ENCODE measurements around the gene HCK.

The HCK gene

GRCh38 chr20:32069711-32070110 is 17.7 kb downstream of the HCK start:
- Mint-ChIP-seq H3K4me1 (no peaks in the 10 kb centered on the region), H3K4me3 (no peak overlapping the region), H3K36me3 (no peaks in the 10 kb centered on the region), H3K9me3 (no peaks in the 10 kb centered on the region), H3K27me3 (peaks cover 2% of the 10 kb centered on the region), H3K27ac (no peak overlapping the region)

DNA sequence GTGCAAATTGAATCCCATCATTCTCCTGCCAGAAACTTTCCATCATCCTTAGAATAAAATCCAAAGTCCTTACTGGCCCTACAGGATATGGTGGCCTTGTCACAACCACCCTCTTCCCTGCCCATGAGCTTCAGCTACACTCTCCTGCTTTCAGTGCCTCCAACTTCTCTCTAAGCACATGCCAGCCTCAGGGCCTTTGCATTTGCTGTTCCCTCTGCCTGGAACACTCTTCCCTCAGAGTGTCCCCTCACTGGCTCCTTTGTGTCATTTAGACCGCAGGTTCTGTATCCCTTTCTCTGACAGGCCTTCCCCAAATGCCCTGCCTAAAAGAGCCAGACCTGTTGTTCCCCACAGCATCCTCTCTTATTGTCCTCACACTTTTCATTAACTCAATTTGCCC is 18.2 kb downstream of the HCK start:
- no peaks in the 10 kb centered on the region for H3K9me3 Mint-ChIP-seq
- peaks cover 2% of the 10 kb centered on the region for H3K27me3 Mint-ChIP-seq
- no peaks in the 10 kb centered on the region for H3K36me3 Mint-ChIP-seq
- H3K4me3 Mint-ChIP-seq, result no peak overlapping the region
- H3K4me1 Mint-ChIP-seq, result no peaks in the 10 kb centered on the region
- H3K27ac Mint-ChIP-seq, result no peak overlapping the region

DNA sequence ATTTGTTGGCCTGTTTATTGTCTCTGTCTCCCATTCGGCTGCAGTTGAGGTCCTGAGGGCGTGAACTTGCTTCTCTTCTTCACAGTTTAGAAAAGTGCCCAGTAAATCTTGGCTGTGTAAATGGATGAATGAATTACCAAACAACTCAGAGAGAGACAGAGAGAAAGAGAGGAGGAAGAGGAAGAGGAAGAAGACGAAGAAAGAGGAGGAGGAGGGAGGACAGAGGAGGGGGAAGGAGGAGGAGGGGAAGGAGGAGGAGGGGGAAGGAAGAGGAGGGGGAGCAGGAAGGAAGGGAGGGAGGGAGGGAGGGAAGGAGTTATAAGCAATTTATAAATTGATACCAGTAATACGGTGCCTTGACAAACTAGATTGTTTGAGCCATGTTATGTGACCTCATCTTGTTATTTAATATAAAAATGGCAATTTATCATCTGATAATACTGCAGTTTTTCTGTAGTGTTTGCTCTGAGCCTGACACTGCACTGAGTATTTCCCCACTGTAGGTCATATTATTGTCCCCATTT is 18.7 kb downstream of the HCK start:
- no peaks in the 10 kb centered on the region for H3K9me3 Mint-ChIP-seq
- H3K4me1 Mint-ChIP-seq, result no peaks in the 10 kb centered on the region
- no peak overlapping the region for H3K4me3 Mint-ChIP-seq
- H3K36me3 Mint-ChIP-seq, result no peaks in the 10 kb centered on the region
- H3K27ac Mint-ChIP-seq, result no peak overlapping the region
- H3K27me3 Mint-ChIP-seq, result peaks cover 2% of the 10 kb centered on the region

DNA sequence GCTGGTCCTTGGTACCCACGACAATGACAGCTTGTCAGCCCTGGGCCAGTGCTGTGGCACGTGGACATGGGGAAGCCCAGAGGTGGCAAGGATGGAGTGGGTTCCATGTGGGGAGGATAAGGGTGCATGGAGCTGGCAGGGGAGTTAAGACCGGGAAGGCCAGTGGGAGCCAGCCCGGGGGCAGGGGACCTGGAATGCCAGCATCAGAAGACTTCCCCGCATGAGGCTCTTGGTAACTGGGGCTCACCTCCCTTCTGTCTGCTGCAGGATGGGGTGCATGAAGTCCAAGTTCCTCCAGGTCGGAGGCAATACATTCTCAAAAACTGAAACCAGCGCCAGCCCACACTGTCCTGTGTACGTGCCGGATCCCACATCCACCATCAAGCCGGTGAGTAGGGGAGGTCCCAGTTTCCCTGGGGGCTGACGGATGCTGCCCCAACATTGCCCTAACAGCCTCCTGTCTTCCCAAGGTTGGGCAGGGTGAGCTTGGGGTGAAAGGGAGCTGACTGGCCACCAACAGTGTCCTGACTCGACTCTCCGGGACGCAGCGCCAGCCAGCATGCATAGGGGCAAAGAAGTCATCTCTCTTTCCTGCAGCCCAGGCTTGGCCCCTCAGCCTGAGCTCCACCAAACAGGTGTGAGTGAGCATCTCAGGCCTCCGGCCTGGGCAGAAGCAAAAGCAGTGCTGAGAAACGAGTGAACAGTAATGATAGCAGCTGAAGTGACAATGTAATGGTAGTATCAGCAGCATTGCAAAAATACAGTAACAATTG is 19.5 kb downstream of the HCK start:
- no peaks in the 10 kb centered on the region for H3K4me1 Mint-ChIP-seq
- no peaks in the 10 kb centered on the region for H3K36me3 Mint-ChIP-seq
- H3K4me3 Mint-ChIP-seq, result no peak overlapping the region
- H3K9me3 Mint-ChIP-seq, result no peaks in the 10 kb centered on the region
- H3K27ac Mint-ChIP-seq, result no peak overlapping the region
- peaks cover 2% of the 10 kb centered on the region for H3K27me3 Mint-ChIP-seq

- H3K27me3 Mint-ChIP-seq, result peaks cover under 1% of the 10 kb centered on the region
- H3K9me3 Mint-ChIP-seq, result no peaks in the 10 kb centered on the region
- H3K4me3 Mint-ChIP-seq, result no peak overlapping the region
- no peak overlapping the region for H3K27ac Mint-ChIP-seq
- no peaks in the 10 kb centered on the region for H3K36me3 Mint-ChIP-seq
- no peaks in the 10 kb centered on the region for H3K4me1 Mint-ChIP-seq
Observed at GRCh38 chr20:32072168-32072750, 20.2 kb downstream of the HCK start.

DNA sequence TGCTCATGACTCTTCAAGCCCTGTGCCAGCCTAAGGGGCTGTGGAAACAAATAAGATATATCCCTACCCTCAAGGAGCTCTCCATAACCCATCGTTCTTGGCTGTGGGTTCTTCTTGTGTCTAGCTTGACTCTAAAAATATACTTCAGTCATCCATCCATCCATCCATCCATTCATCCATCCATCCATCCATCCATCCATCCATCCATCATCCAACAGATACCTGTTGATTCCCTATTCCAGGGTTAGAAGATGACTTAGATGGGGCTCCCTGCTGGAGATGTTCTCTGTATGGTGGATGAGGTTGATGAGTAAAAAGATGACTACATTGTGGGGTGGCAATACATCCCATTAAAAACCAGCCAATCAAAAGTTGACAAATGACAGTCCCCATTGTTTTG is 23.5 kb downstream of the HCK start:
- H3K4me1 Mint-ChIP-seq, result no peaks in the 10 kb centered on the region
- no peak overlapping the region for H3K4me3 Mint-ChIP-seq
- H3K36me3 Mint-ChIP-seq, result no peaks in the 10 kb centered on the region
- H3K27me3 Mint-ChIP-seq, result peaks cover 1% of the 10 kb centered on the region
- no peak overlapping the region for H3K27ac Mint-ChIP-seq
- no peaks in the 10 kb centered on the region for H3K9me3 Mint-ChIP-seq

DNA sequence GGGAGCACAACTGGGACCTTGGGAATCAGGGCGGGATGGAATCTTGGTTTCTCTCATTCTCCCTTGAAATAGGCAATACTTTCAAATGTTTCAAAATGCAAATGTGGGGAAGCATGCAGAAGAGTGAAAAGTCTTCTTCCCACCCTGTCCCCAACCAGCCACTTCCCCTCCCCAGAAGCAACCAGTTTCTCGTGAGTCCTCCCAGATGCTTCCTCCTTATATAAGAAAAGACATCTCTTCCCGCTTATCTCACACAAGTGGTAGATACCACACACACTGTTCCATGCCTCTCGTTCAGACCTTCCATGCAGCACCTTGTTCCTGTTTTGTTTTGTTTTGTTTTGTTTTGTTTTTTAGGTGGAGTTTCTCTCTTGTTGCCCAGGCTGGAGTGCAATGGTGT is 25.1 kb downstream of the HCK start:
- Mint-ChIP-seq H3K4me3 (no peak overlapping the region), H3K27ac (no peak overlapping the region), H3K9me3 (no peaks in the 10 kb centered on the region), H3K36me3 (no peaks in the 10 kb centered on the region), H3K27me3 (peaks cover 1% of the 10 kb centered on the region), H3K4me1 (no peaks in the 10 kb centered on the region)

GRCh38 chr20:32078322-32078721 is 26.3 kb downstream of the HCK start:
- no peak overlapping the region for H3K27ac Mint-ChIP-seq
- H3K4me3 Mint-ChIP-seq, result no peak overlapping the region
- peaks cover 1% of the 10 kb centered on the region for H3K27me3 Mint-ChIP-seq
- H3K9me3 Mint-ChIP-seq, result no peaks in the 10 kb centered on the region
- H3K36me3 Mint-ChIP-seq, result no peaks in the 10 kb centered on the region
- no peaks in the 10 kb centered on the region for H3K4me1 Mint-ChIP-seq

DNA sequence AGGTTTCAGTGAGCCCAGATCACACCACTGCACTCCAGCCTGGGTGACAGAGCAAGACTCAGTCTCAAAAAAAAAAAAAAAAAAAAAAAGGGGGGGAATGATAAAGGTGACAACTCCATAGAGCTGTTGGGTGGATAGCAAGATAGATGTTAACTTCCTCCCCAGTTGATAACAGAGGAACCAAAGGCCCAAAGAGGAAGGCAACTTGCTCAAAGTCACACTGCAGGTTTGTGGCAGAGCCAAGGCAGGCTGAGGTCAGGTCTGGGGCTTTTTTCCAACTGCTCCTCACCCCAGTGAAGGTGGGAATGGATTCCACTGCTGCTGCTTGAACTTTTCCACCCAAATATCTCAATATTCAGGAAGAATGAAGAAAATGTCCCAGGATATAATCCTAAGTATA is 26.7 kb downstream of the HCK start:
- H3K4me1 Mint-ChIP-seq, result no peaks in the 10 kb centered on the region
- no peak overlapping the region for H3K4me3 Mint-ChIP-seq
- H3K27ac Mint-ChIP-seq, result no peak overlapping the region
- no peaks in the 10 kb centered on the region for H3K9me3 Mint-ChIP-seq
- H3K36me3 Mint-ChIP-seq, result no peaks in the 10 kb centered on the region
- H3K27me3 Mint-ChIP-seq, result peaks cover 1% of the 10 kb centered on the region

GRCh38 chr20:32079655-32080109 is 27.6 kb downstream of the HCK start:
- Mint-ChIP-seq H3K27me3 (peaks cover 1% of the 10 kb centered on the region), H3K9me3 (no peaks in the 10 kb centered on the region), H3K4me3 (no peak overlapping the region), H3K4me1 (no peaks in the 10 kb centered on the region), H3K36me3 (no peaks in the 10 kb centered on the region), H3K27ac (no peak overlapping the region)

- H3K36me3 Mint-ChIP-seq, result no peaks in the 10 kb centered on the region
- H3K4me3 Mint-ChIP-seq, result no peak overlapping the region
- no peaks in the 10 kb centered on the region for H3K4me1 Mint-ChIP-seq
- H3K9me3 Mint-ChIP-seq, result no peaks in the 10 kb centered on the region
- H3K27ac Mint-ChIP-seq, result no peak overlapping the region
- peaks cover 4% of the 10 kb centered on the region for H3K27me3 Mint-ChIP-seq
Observed at GRCh38 chr20:32080783-32081182, 28.7 kb downstream of the HCK start.

GRCh38 chr20:32083469-32083868 is 31.4 kb downstream of the HCK start:
- H3K4me1 Mint-ChIP-seq, result no peaks in the 10 kb centered on the region
- H3K9me3 Mint-ChIP-seq, result no peaks in the 10 kb centered on the region
- peaks cover 3% of the 10 kb centered on the region for H3K27me3 Mint-ChIP-seq
- no peak overlapping the region for H3K27ac Mint-ChIP-seq
- no peaks in the 10 kb centered on the region for H3K36me3 Mint-ChIP-seq
- no peak overlapping the region for H3K4me3 Mint-ChIP-seq

DNA sequence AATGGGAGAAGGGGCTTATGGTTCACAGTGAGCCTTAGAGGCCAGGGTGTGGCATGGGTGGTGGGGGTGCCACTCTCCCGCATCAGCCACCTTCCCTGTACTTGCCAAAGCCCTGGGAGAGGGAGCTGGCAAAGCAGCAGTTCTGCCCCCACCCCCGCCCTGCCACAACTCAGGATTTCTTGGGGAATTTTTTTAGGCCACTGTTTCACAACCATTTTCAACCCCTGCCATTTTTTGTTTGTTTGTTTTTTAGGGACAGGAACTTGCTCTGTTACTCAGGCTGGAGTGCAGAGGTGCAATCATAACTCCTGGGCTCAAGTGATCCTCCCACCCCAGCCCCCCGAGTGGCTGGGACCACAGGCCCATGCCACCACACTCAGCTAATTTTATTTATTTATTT is 35.0 kb downstream of the HCK start:
- Mint-ChIP-seq H3K36me3 (no peaks in the 10 kb centered on the region), H3K9me3 (no peaks in the 10 kb centered on the region), H3K4me1 (peaks cover 4% of the 10 kb centered on the region), H3K27me3 (peaks cover 3% of the 10 kb centered on the region), H3K4me3 (no peak overlapping the region), H3K27ac (no peak overlapping the region)

GRCh38 chr20:32088759-32089158 is 36.7 kb downstream of the HCK start:
- Mint-ChIP-seq H3K4me3 (no peak overlapping the region), H3K36me3 (no peaks in the 10 kb centered on the region), H3K27me3 (peaks cover 3% of the 10 kb centered on the region), H3K9me3 (no peaks in the 10 kb centered on the region), H3K4me1 (peaks cover 4% of the 10 kb centered on the region), H3K27ac (no peak overlapping the region)

DNA sequence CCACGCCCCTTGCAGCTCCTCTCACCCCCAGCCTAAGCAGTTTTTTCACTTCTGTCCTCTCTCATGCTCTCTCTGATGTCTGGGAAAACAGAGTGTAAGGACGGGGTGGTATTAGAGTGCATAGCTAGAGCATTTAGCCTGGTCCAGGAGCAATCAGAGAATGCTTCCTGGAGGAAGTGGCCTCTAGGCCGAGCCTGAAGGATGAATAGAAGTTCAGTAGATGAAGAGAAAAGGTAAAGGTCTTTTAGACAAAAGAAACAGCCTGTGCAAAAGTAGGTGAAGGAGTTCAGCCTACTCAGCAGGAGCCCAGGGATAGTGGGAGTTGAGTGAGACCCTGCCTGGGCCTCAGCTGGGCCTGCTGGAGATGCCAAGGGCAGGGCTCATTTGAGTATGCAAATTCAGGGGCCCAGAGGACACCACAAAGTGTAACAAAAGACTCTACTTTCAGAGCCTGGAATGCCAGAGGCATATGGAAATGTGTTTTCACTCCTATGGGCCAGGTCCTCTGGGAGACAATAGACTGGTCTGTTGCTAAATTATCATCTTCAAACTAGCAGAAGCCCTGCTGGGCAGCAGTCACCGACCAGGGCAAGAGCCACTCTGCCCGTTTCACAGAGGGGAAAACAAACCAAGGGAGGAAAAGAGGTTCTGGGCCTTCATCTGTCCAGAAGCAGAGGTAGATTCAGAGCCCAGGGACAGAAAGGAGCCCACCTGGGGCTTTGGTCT is 37.8 kb downstream of the HCK start:
- Mint-ChIP-seq H3K36me3 (no peaks in the 10 kb centered on the region), H3K4me3 (no peak overlapping the region), H3K27ac (no peak overlapping the region), H3K4me1 (peaks cover 4% of the 10 kb centered on the region), H3K9me3 (no peaks in the 10 kb centered on the region), H3K27me3 (peaks cover 2% of the 10 kb centered on the region)

- Mint-ChIP-seq H3K36me3 (no peaks in the 10 kb centered on the region), H3K9me3 (no peaks in the 10 kb centered on the region), H3K27me3 (no peaks in the 10 kb centered on the region), H3K27ac (peak overlapping the region; percentile 35), H3K4me3 (no peak overlapping the region), H3K4me1 (peaks cover 4% of the 10 kb centered on the region)
Observed at GRCh38 chr20:32091888-32092346, 39.9 kb downstream of the HCK start.
